ENCODE data around the gene HDAC4. TPM values are rescaled to one million over a fixed set of nuclear protein-coding genes. Genes with fewer than 3 reads are reported as not detected.

HDAC4 gene
- total RNA-seq, 2 experiments from 2014 or later: 22.6 to 24.5 TPM

DNA sequence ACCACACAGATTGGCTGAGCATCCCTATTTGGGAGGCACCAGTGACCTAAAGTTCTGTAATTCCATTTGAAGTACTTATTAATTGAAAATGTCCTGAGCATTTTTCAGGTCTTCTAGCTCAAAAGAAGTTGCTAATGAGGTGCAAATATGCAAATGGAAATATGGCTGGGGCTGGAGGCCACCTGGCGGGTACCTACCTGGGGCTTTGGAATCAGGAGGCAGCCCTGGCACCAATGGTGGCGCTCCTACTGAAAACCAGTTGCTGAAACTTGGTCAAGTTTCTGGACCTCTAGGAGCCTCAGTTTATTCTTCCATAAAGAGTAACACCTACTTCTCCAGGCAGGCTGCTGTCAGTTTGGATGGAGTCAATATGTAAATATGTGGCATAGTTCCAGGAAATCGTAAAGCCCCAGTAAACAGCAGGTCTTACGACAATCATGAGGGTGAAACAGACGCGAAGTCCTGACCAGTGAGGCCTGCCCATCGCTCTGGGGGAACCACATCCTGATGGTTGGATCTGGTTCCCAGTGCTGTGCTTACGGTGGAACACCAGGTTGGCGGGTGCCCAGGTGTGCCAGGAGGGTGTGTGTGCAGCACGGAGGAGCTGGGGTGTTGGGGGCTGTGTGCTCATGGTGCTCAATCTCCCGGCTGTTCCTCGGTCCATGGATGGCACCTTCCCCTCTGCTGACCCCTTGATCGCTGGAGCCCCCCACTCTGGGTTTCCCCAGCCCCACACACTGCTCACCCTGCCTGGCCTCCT is 366.8 kb downstream of the HDAC4 start:
- intact Hi-C loops (cut with micrococcal nuclease): no loop called here
- ChIA-PET CTCF (no interaction called here), POLR2A (no interaction called here)
- Mint-ChIP-seq H3K4me3 (no peak overlapping the region), H3K27me3 (peaks cover 6% of the 10 kb centered on the region), H3K27ac (no peak overlapping the region), H3K9me3 (no peaks in the 10 kb centered on the region), H3K4me1 (ENCODE audit: low read depth) (no peaks in the 10 kb centered on the region), H3K36me3 (ENCODE audit: low read depth) (no peaks in the 10 kb centered on the region)
- no peak for ATAC-seq
- no peak for TF ChIP-seq CTCF (IDR thresholded peaks at IDR 0.05)
- no peak for DNase-seq

DNA sequence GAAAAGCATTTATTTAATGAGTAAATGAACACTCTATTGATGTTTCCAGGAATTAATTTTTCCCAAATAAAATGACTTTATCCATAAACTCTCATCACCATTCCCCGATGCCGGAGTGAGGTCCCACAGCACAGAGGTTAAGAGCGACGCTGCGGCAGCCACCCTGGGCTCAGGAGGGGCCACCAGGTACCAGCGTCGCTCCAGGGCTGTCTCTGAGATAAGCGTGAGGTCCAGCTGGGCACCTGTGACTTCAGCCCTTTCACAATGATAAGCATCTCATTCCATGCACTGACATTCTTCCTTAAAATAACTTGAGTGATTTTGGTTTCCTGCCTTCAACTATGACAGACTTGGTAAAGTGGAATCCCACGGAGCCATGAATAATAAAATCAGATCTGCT is 370.9 kb downstream of the HDAC4 start:
- CTCF ChIA-PET: no interaction called here
- no peaks in the 10 kb centered on the region for H3K36me3 Mint-ChIP-seq (ENCODE audit: low read depth)
- H3K4me3 Mint-ChIP-seq: no peak overlapping the region
- H3K9me3 Mint-ChIP-seq: no peaks in the 10 kb centered on the region
- POLR2A ChIA-PET: no interaction called here
- no peak for TF ChIP-seq CTCF (IDR thresholded peaks at IDR 0.05)
- no peak for ATAC-seq
- H3K4me1 Mint-ChIP-seq (ENCODE audit: low read depth): no peaks in the 10 kb centered on the region
- intact Hi-C loops (cut with micrococcal nuclease): no loop called here
- no peak overlapping the region for H3K27ac Mint-ChIP-seq
- H3K27me3 Mint-ChIP-seq: peaks cover 6% of the 10 kb centered on the region
- DNase-seq: no peak

- H3K4me3 Mint-ChIP-seq: no peak overlapping the region
Measured at GRCh38 chr2:239028253-239028619, 372.6 kb downstream of the HDAC4 start.

GRCh38 chr2:239027391-239028252 is 373.2 kb downstream of the HDAC4 start:
- H3K4me3 Mint-ChIP-seq: no peak overlapping the region
- H3K9me3 Mint-ChIP-seq: no peaks in the 10 kb centered on the region
- ChIA-PET CTCF (no interaction called here), POLR2A (no interaction called here)
- ATAC-seq: no peak
- intact Hi-C loops (cut with micrococcal nuclease): no loop called here
- peaks cover 2% of the 10 kb centered on the region for H3K27me3 Mint-ChIP-seq
- H3K4me1 Mint-ChIP-seq (ENCODE audit: low read depth): no peaks in the 10 kb centered on the region
- TF ChIP-seq CTCF (IDR thresholded peaks at IDR 0.05): no peak
- H3K27ac Mint-ChIP-seq: no peak overlapping the region
- H3K36me3 Mint-ChIP-seq (ENCODE audit: low read depth): no peaks in the 10 kb centered on the region
- no peak for DNase-seq

More at GRCh38 chr2:239028253-239028619, 372.6 kb downstream of the HDAC4 start:
- Mint-ChIP-seq H3K27me3 (peaks cover 2% of the 10 kb centered on the region), H3K36me3 (ENCODE audit: low read depth) (no peaks in the 10 kb centered on the region), H3K27ac (no peak overlapping the region), H3K9me3 (no peaks in the 10 kb centered on the region), H3K4me1 (ENCODE audit: low read depth) (no peaks in the 10 kb centered on the region)
- intact Hi-C loops (cut with micrococcal nuclease): no loop called here
- no peak for ATAC-seq
- ChIA-PET CTCF (no interaction called here), POLR2A (no interaction called here)
- TF ChIP-seq CTCF (IDR thresholded peaks at IDR 0.05): no peak
- no peak for DNase-seq

DNA sequence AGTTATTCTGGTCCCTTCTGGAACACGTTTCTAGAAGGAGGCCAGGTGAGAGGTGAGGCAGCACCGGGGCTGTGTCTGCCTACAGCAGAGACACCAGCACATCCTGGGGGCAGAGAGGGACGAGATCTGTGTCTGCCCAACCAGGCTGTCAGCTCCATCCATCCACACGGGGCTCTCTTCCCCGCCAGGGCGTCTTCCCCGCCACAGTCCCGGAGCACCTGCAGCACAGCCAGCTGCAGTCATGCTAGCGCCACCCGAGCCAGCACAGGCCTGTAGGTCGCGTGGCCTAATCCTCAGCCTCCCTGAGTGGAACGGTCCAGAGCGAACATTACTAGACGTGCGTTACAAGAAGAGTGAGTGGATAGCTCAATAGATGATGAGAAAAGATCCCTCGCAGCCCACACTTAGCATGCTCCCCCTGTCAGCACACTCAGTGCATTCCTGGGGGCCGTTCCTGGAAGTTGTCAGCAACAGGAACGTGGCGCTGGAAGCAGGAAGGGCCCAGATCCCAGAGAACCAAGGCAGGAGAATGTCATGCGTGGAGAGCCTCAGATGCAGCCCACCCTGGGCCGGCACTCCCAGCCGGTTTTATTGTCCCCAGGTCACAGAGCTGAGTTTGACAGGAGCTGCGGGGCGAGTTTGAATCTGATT is 374.0 kb downstream of the HDAC4 start:
- TF ChIP-seq CTCF (IDR thresholded peaks at IDR 0.05): no peak
- POLR2A ChIA-PET: no interaction called here
- intact Hi-C loops (cut with micrococcal nuclease): no loop called here
- Mint-ChIP-seq H3K4me3 (no peak overlapping the region), H3K4me1 (ENCODE audit: low read depth) (no peaks in the 10 kb centered on the region), H3K27me3 (no peaks in the 10 kb centered on the region), H3K36me3 (ENCODE audit: low read depth) (no peaks in the 10 kb centered on the region), H3K9me3 (no peaks in the 10 kb centered on the region), H3K27ac (no peak overlapping the region)
- ATAC-seq (no peak), DNase-seq (no peak)
- CTCF ChIA-PET: no interaction called here

All from activated CD8-positive, alpha-beta T cell treated with anti-CD3 and anti-CD28 coated beads for 36 hours (primary cell).